Measurements from ENCODE around the gene KRT79. TPM values are rescaled to one million over a fixed set of nuclear protein-coding genes. Genes with fewer than 3 reads are reported as not detected.

Gene KRT79
- polyA plus RNA-seq, 1 of the 3 experiments (the other 2 are of a cell fraction) = not detected

- H3K4me1 ChIP-seq (ENCODE audit: control insufficient read depth in 1 of 2, insufficient read depth in 2 of 2, low read depth in 1 of 2, low read length in 1 of 2) = no peaks in the 10 kb centered on the region
- H3K27me3 ChIP-seq (ENCODE audit: insufficient read depth) = peaks cover 62% of the 10 kb centered on the region
- POLR2A ChIA-PET = no interaction called here
- no peak overlapping the region for H3K27ac ChIP-seq (ENCODE audit: low read depth in 2 of 2, low read length in 1 of 2)
- H3K9me2 ChIP-seq = no peaks in the 10 kb centered on the region
- H4K20me1 ChIP-seq (ENCODE audit: insufficient read depth) = no peaks in the 10 kb centered on the region
- no peak for DNase-seq
- H2AFZ ChIP-seq (ENCODE audit: low read depth) = no peak overlapping the region
- WGBS (ENCODE audit: low lambda C conversion rate) = 22% methylated on average over 5 of the region's 5 CpGs
- no peaks in the 10 kb centered on the region for H3K79me2 ChIP-seq (ENCODE audit: insufficient read depth)
- no peak overlapping the region for H3K4me3 ChIP-seq (ENCODE audit: low read depth in 2 of 2, low read length in 1 of 2)
- no peaks in the 10 kb centered on the region for H3F3A ChIP-seq (replicated peaks; ENCODE audit: insufficient read depth)
- CTCF ChIA-PET = no interaction called here
- H3K9me3 ChIP-seq = no peaks in the 10 kb centered on the region
- H3K4me2 ChIP-seq = no peak overlapping the region
- no peak overlapping the region for H3K9ac ChIP-seq
- TF ChIP-seq MAX (IDR thresholded peaks at IDR 0.05; ENCODE audit: low read depth) (no peak), GABPA (IDR thresholded peaks at IDR 0.05; ENCODE audit: low read depth) (no peak), CHD2 (IDR thresholded peaks at IDR 0.05; ENCODE audit: low read length, partially characterized antibody) (no peak), RCOR1 (IDR thresholded peaks at IDR 0.05; ENCODE audit: low read length) (no peak), TAF1 (IDR thresholded peaks at IDR 0.05; ENCODE audit: borderline replicate concordance, low read depth, low read length) (no peak), RFX5 (IDR thresholded peaks at IDR 0.05; ENCODE audit: low read length) (no peak), EP300 (IDR thresholded peaks at IDR 0.05; ENCODE audit: borderline replicate concordance in 1 of 2, low read depth in 1 of 2, low read length in 1 of 2) (no peak)
- H3K36me3 ChIP-seq (replicated peaks in 1 of 2; ENCODE audit: control insufficient read depth in 1 of 2, insufficient read depth in 2 of 2, low read length in 1 of 2) = no peaks in the 10 kb centered on the region
These were observed 16.6 kb upstream of the KRT79 start for GRCh38 chr12:52850681-52851080.

- H3K27ac ChIP-seq (ENCODE audit: low read depth in 2 of 2, low read length in 1 of 2) = no peak overlapping the region
- no peak overlapping the region for H3K9ac ChIP-seq
- H3K27me3 ChIP-seq (ENCODE audit: insufficient read depth) = peaks cover 65% of the 10 kb centered on the region
- DNase-seq = no peak
- H3F3A ChIP-seq (replicated peaks; ENCODE audit: insufficient read depth) = no peaks in the 10 kb centered on the region
- WGBS (ENCODE audit: low lambda C conversion rate) = 32% methylated on average over 6 of the region's 6 CpGs
- no peak overlapping the region for H3K4me2 ChIP-seq
- no peak overlapping the region for H2AFZ ChIP-seq (ENCODE audit: low read depth)
- no peaks in the 10 kb centered on the region for H3K9me2 ChIP-seq
- no peaks in the 10 kb centered on the region for H3K79me2 ChIP-seq (ENCODE audit: insufficient read depth)
- H3K4me1 ChIP-seq (ENCODE audit: control insufficient read depth in 1 of 2, insufficient read depth in 2 of 2, low read depth in 1 of 2, low read length in 1 of 2) = no peaks in the 10 kb centered on the region
- no peak overlapping the region for H3K4me3 ChIP-seq (ENCODE audit: low read depth in 2 of 2, low read length in 1 of 2)
- TF ChIP-seq RCOR1 (IDR thresholded peaks at IDR 0.05; ENCODE audit: low read length) (no peak), FOXM1 (IDR thresholded peaks at IDR 0.05; ENCODE audit: low read depth) (no peak), RAD21 (IDR thresholded peaks at IDR 0.05; ENCODE audit: low read length) (no peak), YY1 (IDR thresholded peaks at IDR 0.05; ENCODE audit: low read depth) (no peak), EZH2phosphoT487 (IDR thresholded peaks at IDR 0.05; ENCODE audit: borderline replicate concordance, low read depth) (no peak), ELF1 (IDR thresholded peaks at IDR 0.05) (no peak)
- ChIA-PET POLR2A (no interaction called here), CTCF (no interaction called here)
- H4K20me1 ChIP-seq (ENCODE audit: insufficient read depth) = no peaks in the 10 kb centered on the region
- no peaks in the 10 kb centered on the region for H3K9me3 ChIP-seq
- no peaks in the 10 kb centered on the region for H3K36me3 ChIP-seq (replicated peaks in 1 of 2; ENCODE audit: control insufficient read depth in 1 of 2, insufficient read depth in 2 of 2, low read length in 1 of 2)
These were observed 15.4 kb upstream of the KRT79 start for GRCh38 chr12:52849511-52849910.

- ChIA-PET CTCF (interaction anchor here (1.1 to 1.4 kb wide), 2 partner anchors 19 to 30 kb away, joined by 3 read pairs; no protein-coding TSS in a partner anchor), POLR2A (no interaction called here)
- Histone ChIP-seq H3K36me3 (replicated peaks in 1 of 2; ENCODE audit: control insufficient read depth in 1 of 2, insufficient read depth in 2 of 2, low read length in 1 of 2) (no peaks in the 10 kb centered on the region), H3K9ac (no peak within 1 kb of the TSS), H3K4me1 (ENCODE audit: control insufficient read depth in 1 of 2, insufficient read depth in 2 of 2, low read depth in 1 of 2, low read length in 1 of 2) (no peaks in the 10 kb centered on the region), H3K27me3 (ENCODE audit: insufficient read depth) (peaks cover 60% of the 10 kb centered on the region), H3K9me3 (no peaks in the 10 kb centered on the region), H3K27ac (ENCODE audit: low read depth in 2 of 2, low read length in 1 of 2) (no peak within 1 kb of the TSS), H3K4me2 (no peak within 1 kb of the TSS), H3K9me2 (no peaks in the 10 kb centered on the region), H3K79me2 (ENCODE audit: insufficient read depth) (no peaks in the 10 kb centered on the region), H4K20me1 (ENCODE audit: insufficient read depth) (no peaks in the 10 kb centered on the region), H2AFZ (ENCODE audit: low read depth) (no peak within 1 kb of the TSS), H3K4me3 (ENCODE audit: low read depth in 2 of 2, low read length in 1 of 2) (no peak within 1 kb of the TSS), H3F3A (replicated peaks; ENCODE audit: insufficient read depth) (no peaks in the 10 kb centered on the region)
- no peak for DNase-seq
- TF ChIP-seq GATA2 (CRISPR knock-in tag; IDR thresholded peaks at IDR 0.05) (no peak), SIN3A (IDR thresholded peaks at IDR 0.05; ENCODE audit: borderline replicate concordance, low read depth, low read length) (no peak)
- 47% methylated on average over 9 of the region's 16 CpGs for WGBS (ENCODE audit: low lambda C conversion rate)
These were observed 14.6 kb upstream of the KRT79 start, which contains the start of gene KRT78 for GRCh38 chr12:52848661-52849255. KRT78 (minus strand) TSS chr12:52848994; CDS start chr12:52848930, 64 bp downstream.

Measured in SK-N-SH (cell line).